Stimulated activated CD8-positive, alpha-beta memory T cell treated with anti-CD3 and anti-CD28 coated beads, Interleukin-15, amount 100 ng/mL, for 48 hours (primary cell): ENCODE results near the gene HIGD1C.
"Not testable (repeated sequence)": the region's sequence is repeated elsewhere in the genome, so short reads cannot be mapped to it uniquely, and the experiment has no call there.

ENCODE experiments used
- DNase-seq, 2 donors: peaks; one replicate each; pipeline ENCODE4 v3.0.0-alpha.2; 2020; ENCODE audit warnings: low read depth in 2 of 2

Gene HIGD1C

DNA sequence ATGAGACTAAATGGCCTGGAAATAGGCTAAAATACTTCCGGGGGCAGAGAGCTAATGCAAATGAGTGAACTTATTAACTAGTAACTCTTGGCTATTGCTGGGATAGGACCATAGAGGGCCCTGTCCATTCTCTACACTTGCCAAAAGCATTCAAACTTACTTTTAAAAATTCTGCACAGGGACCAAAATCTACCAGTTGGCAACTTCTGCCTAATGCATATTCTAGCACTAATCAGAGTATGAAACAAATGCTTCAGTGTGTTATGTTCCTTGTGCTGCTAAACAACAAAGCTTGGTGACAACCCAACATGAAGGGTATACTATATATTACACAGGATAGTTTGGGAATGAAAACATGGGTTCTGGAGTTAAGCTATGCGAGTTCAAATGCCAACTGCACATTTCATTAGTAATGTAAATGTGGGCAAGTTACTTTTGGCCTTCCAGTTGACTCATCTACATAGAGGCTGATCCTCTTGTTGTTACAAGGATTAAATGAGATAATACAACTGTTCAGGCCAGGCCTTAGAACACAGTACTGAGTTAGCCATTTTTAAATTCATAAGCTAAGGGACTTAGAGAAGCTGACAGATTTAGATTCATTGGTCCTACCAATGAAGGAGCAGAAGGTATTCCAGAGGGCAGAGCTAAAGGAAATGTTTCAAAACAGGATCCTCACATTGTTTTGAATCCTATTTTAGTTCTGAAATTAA is 32.4 kb downstream of the HIGD1C start:
- DNase-seq, result no peak

- DNase-seq, result no peak
Observed at GRCh38 chr12:50985322-50985721, 33.0 kb downstream of the HIGD1C start.

GRCh38 chr12:50986966-50987737 is 34.8 kb downstream of the HIGD1C start:
- DNase-seq, result no peak

GRCh38 chr12:50988051-50988450 is 35.7 kb downstream of the HIGD1C start:
- DNase-seq, result no peak

DNA sequence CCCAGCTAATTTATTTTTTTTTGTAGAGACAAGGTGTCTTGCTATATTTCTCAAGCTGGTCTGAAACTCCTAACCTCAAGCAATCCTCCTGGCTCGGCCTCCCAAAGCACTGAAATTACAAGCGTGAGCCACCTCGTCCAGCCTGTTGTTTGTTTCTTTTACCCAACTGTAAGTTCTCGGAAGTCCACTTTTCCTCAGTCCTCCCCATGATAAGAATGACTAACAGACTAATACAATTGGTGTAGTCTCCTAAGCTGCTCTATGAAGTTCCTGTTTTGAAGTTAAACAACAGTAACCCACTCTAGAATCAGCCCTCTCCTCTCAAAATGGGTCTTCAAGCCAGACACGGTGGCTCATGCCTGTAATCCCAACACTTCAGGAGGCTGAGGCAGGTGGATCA is 36.5 kb downstream of the HIGD1C start:
- no peak for DNase-seq

GRCh38 chr12:50990147-50990727 is 37.9 kb downstream of the HIGD1C start:
- DNase-seq, result no peak

GRCh38 chr12:50990791-50991190 is 38.4 kb downstream of the HIGD1C start:
- DNase-seq, result no peak

GRCh38 chr12:50991291-50991690 is 38.9 kb downstream of the HIGD1C start:
- no peak for DNase-seq

GRCh38 chr12:50992819-50993218 is 40.5 kb downstream of the HIGD1C start:
- no peak for DNase-seq

DNA sequence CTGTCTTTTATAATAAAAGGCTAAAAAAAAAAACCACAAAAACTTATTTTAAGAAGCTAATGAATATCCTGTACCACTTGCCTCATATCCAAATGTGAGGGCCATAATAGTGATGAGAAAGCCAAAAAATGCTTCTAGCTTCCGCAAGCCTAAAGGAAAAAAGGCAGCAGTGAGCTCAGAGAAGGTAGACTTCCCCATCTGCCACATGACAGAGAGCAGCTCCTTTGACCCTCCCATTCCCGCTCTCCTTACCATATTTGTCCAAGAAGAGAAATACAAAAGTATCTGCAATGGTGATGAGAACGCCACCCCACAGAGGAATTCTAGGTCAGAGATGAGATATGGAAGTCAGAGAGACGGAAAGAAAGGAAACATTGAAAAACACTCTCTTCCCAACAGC is 46.7 kb downstream of the HIGD1C start:
- no peak for DNase-seq

GRCh38 chr12:51000245-51000644 is 47.9 kb downstream of the HIGD1C start:
- no peak for DNase-seq

DNA sequence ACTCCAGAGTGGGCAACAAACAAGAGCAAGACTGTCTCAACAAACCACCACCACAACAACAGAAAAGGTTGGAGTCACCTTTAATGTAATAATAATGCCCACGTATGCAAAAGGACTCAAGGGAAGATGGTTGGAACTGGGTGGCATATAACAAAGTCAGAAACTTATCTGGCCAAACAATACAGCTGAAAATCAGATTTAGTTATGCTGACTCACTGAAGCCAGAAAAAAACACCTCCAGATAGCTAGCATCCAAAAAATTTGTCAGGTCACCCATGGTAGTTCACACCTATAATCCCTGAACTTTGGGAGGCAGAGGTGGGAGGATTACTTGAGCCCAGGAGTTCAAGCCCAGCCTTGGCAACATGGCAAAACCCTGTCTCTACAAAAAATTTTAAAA is 49.5 kb downstream of the HIGD1C start:
- DNase-seq, result no peak

GRCh38 chr12:51004504-51004903 is 52.2 kb downstream of the HIGD1C start:
- no peak for DNase-seq

DNA sequence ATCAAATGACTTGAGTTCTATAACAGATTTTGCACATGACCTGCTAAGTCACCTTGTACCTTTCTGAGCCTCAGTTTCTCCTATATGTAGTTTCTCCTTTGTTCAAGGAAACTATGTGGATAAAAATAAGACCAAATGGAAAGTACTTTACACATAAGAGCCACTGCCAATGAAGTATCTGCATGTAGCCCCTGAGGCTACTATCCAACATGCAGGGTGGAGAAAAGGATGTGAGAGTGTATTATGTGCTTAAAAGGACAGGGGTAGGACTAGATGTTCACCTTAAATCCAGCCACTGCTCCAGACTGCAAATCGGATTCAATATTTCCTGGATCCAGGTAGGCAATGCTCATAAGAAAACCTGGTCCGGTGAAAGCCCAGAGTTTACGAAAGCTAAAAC is 52.7 kb downstream of the HIGD1C start:
- DNase-seq, result no peak

GRCh38 chr12:51005671-51006070 is 53.3 kb downstream of the HIGD1C start:
- DNase-seq, result no peak

DNA sequence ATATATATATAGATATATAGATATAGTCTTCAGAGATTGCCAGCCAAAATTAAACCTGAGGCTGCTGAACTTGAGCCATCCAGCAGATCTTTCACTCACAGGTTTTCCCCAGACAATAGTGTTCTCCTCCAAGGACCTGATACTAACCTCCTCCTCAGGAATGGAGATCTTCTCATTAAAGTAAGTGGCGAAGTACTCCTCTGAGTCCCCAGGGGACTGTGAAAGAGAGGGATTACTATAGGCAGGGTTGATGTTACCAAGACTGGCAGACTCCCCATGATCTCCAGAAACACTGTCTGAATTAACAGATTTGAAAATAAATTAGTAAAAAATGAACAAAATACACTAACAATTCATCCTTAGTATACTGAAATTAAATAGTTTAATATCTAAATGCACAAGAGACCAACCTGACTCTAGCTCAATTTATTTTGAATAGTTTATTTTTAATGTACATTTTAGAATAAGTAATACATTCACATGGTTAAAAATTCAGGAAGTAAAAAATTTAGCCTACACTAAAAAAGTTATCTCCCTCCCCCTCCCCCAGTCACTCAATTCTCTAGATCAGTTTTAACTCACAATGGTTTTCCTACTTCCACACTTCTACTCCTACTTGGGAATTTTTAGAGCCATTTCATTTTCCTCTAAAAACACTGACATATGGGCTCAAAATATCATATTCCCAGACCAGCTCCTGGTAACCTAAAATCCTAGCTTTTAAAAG is 56.1 kb downstream of the HIGD1C start:
- DNase-seq, result no peak

GRCh38 chr12:51009056-51009440 is 56.7 kb downstream of the HIGD1C start:
- peak in 1 of 2 donors; percentile 29 for DNase-seq

DNA sequence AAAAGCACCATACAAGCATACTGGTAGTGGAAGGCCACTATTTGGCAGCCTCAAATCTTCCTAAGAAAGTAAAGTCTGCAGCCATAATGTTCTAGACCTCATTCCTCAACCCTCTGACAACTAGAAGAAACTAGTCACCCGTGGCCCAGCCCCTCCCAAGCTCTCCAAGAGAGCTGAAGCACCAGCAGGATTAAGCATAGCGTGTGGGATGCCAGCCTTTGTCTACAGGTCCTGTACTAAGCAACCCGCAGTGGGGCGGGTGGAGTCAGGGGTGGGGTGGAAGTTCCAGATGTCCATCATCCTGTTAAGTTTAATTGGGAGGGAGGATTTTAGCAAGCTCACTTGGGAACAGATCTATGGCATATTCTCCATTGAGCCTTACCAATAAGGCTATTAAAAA is 59.6 kb downstream of the HIGD1C start:
- DNase-seq, result no peak

GRCh38 chr12:51012570-51013236 is 60.4 kb downstream of the HIGD1C start:
- DNase-seq, result no peak

- DNase-seq, result no peak
Observed at GRCh38 chr12:51013441-51013840, 61.1 kb downstream of the HIGD1C start.

DNA sequence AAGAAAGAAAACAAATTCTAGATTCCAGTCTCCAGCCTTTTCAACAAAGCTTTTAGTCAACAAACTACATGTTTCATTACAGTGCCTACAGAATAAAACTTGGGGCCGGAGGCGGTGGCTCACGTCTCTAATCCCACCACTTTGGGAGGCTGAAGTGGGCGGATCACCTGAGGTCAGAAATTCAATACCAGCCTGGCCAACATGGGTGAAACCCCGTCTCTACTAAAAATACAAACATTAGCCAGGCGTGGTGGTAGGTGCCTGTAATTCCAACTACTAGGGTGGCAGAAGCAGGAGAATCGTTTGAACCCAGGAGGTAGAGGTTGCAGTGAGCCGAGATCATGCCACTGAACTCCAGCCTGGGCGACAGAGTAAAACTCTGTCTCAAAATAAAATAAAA is 62.1 kb downstream of the HIGD1C start:
- DNase-seq, result not testable (repeated sequence)

GRCh38 chr12:51017452-51017851 is 65.1 kb downstream of the HIGD1C start:
- DNase-seq, result no peak
